ENCODE measurements around the gene POU6F2. TPM values are rescaled to one million over a fixed set of nuclear protein-coding genes. Genes with fewer than 3 reads are reported as not detected.

POU6F2 gene
- total and polyA plus RNA-seq, 2 experiments from 2014 or later = 7.2 to 7.3 TPM

- no peaks in the 10 kb centered on the region; the same call in 1 of the 2 replicates for H4K20me1 ChIP-seq (replicated peaks; ENCODE audit: insufficient read depth)
- no peaks in the 10 kb centered on the region for H3K79me2 ChIP-seq (replicated peaks; ENCODE audit: insufficient read depth)
- H3K4me1 ChIP-seq (ENCODE audit: insufficient read depth) = peaks cover 12% of the 10 kb centered on the region
- H3K36me3 ChIP-seq (ENCODE audit: insufficient read depth) = no peaks in the 10 kb centered on the region
- H3K4me3 ChIP-seq = no peak overlapping the region
- Mint-ChIP-seq H3K9me3 (peaks cover 5% of the 10 kb centered on the region; the same call in 2 of the 3 replicates), H3K4me3 (no peak overlapping the region), H3K36me3 (ENCODE audit: low read depth) (no peaks in the 10 kb centered on the region; the same call in 2 of the 3 replicates), H3K27me3 (ENCODE audit: insufficient read depth, low read depth, poor library complexity) (peaks cover 4% of the 10 kb centered on the region), H3K27ac (no peak overlapping the region), H3K4me1 (peaks cover 16% of the 10 kb centered on the region)
- ATAC-seq = no peak
- no peak overlapping the region for H3K4me2 ChIP-seq
- no peaks in the 10 kb centered on the region for H3K27me3 ChIP-seq (ENCODE audit: insufficient read depth)
- no peak for DNase-seq (ENCODE audit: low spot score)
- H2AFZ ChIP-seq = no peak overlapping the region
- no peaks in the 10 kb centered on the region for H3F3A ChIP-seq (replicated peaks; ENCODE audit: low read depth)
- H3K9me2 ChIP-seq (ENCODE audit: insufficient read depth) = no peaks in the 10 kb centered on the region
- H3K27ac ChIP-seq (ENCODE audit: low read depth) = no peak overlapping the region
- TF ChIP-seq POLR2AphosphoS5 (IDR thresholded peaks at IDR 0.05; ENCODE audit: low read depth) (no peak), CREB1 (CRISPR knock-in tag; IDR thresholded peaks at IDR 0.05; ENCODE audit: low read depth) (no peak), ZNF331 (CRISPR knock-in tag; IDR thresholded peaks at IDR 0.05; ENCODE audit: low read depth) (no peak), NANOG (IDR thresholded peaks at IDR 0.05; ENCODE audit: borderline replicate concordance) (no peak), ZNF114 (CRISPR knock-in tag; IDR thresholded peaks at IDR 0.05) (no peak), EZH2phosphoT487 (IDR thresholded peaks at IDR 0.05; ENCODE audit: unreplicated experiment) (no peak), EZH2 (IDR thresholded peaks at IDR 0.05; ENCODE audit: low read depth, unreplicated experiment) (no peak), JUNB (IDR thresholded peaks at IDR 0.05; ENCODE audit: unreplicated experiment) (no peak)
- TF ChIP-seq, protein P1, sequence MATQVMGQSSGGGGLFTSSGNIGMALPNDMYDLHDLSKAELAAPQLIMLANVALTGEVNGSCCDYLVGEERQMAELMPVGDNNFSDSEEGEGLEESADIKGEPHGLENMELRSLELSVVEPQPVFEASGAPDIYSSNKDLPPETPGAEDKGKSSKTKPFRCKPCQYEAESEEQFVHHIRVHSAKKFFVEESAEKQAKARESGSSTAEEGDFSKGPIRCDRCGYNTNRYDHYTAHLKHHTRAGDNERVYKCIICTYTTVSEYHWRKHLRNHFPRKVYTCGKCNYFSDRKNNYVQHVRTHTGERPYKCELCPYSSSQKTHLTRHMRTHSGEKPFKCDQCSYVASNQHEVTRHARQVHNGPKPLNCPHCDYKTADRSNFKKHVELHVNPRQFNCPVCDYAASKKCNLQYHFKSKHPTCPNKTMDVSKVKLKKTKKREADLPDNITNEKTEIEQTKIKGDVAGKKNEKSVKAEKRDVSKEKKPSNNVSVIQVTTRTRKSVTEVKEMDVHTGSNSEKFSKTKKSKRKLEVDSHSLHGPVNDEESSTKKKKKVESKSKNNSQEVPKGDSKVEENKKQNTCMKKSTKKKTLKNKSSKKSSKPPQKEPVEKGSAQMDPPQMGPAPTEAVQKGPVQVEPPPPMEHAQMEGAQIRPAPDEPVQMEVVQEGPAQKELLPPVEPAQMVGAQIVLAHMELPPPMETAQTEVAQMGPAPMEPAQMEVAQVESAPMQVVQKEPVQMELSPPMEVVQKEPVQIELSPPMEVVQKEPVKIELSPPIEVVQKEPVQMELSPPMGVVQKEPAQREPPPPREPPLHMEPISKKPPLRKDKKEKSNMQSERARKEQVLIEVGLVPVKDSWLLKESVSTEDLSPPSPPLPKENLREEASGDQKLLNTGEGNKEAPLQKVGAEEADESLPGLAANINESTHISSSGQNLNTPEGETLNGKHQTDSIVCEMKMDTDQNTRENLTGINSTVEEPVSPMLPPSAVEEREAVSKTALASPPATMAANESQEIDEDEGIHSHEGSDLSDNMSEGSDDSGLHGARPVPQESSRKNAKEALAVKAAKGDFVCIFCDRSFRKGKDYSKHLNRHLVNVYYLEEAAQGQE (IDR thresholded peaks at IDR 0.05; ENCODE audit: unreplicated experiment) = no peak
- TF ChIP-seq, protein P2, sequence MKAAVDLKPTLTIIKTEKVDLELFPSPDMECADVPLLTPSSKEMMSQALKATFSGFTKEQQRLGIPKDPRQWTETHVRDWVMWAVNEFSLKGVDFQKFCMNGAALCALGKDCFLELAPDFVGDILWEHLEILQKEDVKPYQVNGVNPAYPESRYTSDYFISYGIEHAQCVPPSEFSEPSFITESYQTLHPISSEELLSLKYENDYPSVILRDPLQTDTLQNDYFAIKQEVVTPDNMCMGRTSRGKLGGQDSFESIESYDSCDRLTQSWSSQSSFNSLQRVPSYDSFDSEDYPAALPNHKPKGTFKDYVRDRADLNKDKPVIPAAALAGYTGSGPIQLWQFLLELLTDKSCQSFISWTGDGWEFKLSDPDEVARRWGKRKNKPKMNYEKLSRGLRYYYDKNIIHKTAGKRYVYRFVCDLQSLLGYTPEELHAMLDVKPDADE (IDR thresholded peaks at IDR 0.05) = no peak
- TF ChIP-seq, protein P3, sequence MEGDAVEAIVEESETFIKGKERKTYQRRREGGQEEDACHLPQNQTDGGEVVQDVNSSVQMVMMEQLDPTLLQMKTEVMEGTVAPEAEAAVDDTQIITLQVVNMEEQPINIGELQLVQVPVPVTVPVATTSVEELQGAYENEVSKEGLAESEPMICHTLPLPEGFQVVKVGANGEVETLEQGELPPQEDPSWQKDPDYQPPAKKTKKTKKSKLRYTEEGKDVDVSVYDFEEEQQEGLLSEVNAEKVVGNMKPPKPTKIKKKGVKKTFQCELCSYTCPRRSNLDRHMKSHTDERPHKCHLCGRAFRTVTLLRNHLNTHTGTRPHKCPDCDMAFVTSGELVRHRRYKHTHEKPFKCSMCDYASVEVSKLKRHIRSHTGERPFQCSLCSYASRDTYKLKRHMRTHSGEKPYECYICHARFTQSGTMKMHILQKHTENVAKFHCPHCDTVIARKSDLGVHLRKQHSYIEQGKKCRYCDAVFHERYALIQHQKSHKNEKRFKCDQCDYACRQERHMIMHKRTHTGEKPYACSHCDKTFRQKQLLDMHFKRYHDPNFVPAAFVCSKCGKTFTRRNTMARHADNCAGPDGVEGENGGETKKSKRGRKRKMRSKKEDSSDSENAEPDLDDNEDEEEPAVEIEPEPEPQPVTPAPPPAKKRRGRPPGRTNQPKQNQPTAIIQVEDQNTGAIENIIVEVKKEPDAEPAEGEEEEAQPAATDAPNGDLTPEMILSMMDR (conservative IDR thresholded peaks at IDR 0.05; ENCODE audit: low read depth in 2 of 2) = no peak
These were observed 93.4 kb downstream of the POU6F2 start for GRCh38 chr7:39071116-39071515.

All from GM23338 (cell line).